ENCODE measurements around the gene INO80B. TPM values are rescaled to one million over a fixed set of nuclear protein-coding genes. Genes with fewer than 3 reads are reported as not detected.

The INO80B gene
- total and polyA plus RNA-seq, 9 of the 15 experiments (the other 6 are each of a cell fraction or from before 2014, with no cell fraction given), result 0.41 to 22.6 (median 9.0) TPM

DNA sequence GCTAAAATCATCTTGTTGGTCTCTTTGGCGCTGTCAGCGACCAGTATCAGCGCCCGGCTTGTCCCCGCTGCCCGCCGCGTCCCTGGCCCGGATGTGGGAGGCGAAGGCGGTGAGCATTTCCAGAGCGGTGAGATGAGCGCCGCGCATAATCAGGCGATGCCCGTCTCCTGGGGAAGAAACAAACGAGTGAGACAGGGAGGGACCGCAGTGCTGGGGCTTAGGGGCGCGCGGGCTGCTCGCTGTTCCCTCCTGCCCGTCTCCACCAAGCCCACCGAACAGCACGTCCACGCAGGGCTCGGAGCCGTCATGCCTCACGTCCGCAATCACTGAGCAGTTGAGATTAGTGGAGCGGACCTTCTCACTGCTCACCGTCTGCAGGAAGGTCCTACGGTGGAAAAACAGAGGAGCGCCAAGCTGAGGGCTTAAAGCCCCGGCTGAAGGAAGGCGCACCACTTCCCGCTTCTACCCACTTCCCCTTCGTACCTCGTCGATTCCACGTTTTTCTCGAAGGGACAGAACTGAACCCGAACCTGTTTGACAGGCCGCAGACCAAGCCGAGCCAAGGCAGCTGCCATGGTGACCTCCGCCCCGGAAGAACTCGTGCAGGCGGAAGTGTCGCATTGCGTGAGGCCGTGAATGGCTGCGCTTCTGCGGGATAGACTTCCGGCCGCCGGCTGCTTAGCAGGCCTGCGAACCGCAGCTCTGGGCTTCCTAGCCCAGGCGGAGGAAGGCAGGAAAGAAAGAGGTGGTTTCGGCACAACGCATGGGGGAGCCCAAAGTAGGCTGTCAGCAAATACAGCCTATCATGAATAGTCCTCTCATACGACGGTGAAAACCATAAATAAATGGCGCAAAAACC is 17.4 kb downstream of the INO80B start, which contains the start of gene MRPL53:
MRPL53 (minus strand) TSS at position 595 of the 859 bp plus-strand sequence; CDS start at position 575, 20 bp downstream.
- H3K27ac ChIP-seq (ENCODE audit: extremely low read depth, low read depth, low read length), result peak within 1 kb of the TSS; percentile 95
- FAIRE-seq, result peak; percentile 90
- ChIA-PET POLR2A (interaction anchor here (0.6 to 4.0 kb wide), 6 partner anchors 10 to 1056 kb away, joined by 3 to 28 read pairs (median 4); partner anchors contain the start of genes AUP1, CCDC142, HTRA2 and TTC31), CTCF (ENCODE audit: low intra/inter-chr PET ratio) (interaction anchor here (0.7 kb wide), 1 partner anchor 1887 kb away, joined by 3 read pairs; no protein-coding TSS in a partner anchor)
- peak; percentile 80 to 97 (median 80) for DNase-seq (ENCODE audit: extremely low read depth in 1 of 4, low spot score in 3 of 4)
- peaks cover 12 to 16% of the 10 kb centered on the region in 2 experiments; a peak in 3 of 5 replicates for H3K4me1 ChIP-seq (replicated peaks in 1 of 2; ENCODE audit: control insufficient read depth in 2 of 2, insufficient read depth in 2 of 2, low read length in 2 of 2)
- peaks cover 13% of the 10 kb centered on the region; the same call in 2 of the 3 replicates for H3K79me2 ChIP-seq (ENCODE audit: control insufficient read depth, insufficient read depth, low read length)
- H4K20me1 ChIP-seq (replicated peaks; ENCODE audit: control insufficient read depth, insufficient read depth, low read length), result no peaks in the 10 kb centered on the region
- TSS peak; percentile 91 for BruUV-seq (replicated peaks)
- H3K9me3 ChIP-seq (replicated peaks; ENCODE audit: control insufficient read depth, insufficient read depth, low read depth, low read length), result no peaks in the 10 kb centered on the region
- no peaks in the 10 kb centered on the region for H3K27me3 ChIP-seq (ENCODE audit: control insufficient read depth in 2 of 2, insufficient read depth in 2 of 2, low read length in 2 of 2)
- peak within 1 kb of the TSS; percentile 83 for H3K4me3 ChIP-seq
- H3K4me2 ChIP-seq (ENCODE audit: insufficient read depth, low read length), result peak within 1 kb of the TSS; percentile 99
- H3K36me3 ChIP-seq (ENCODE audit: control insufficient read depth, insufficient read depth, low read length), result peaks cover 20% of the 10 kb centered on the region; the same call in 2 of the 3 replicates
- peak; percentile 93 for ATAC-seq
- in situ Hi-C loops (cut with MboI), result no loop called here
- H2AFZ ChIP-seq (ENCODE audit: low read depth, low read length), result peak within 1 kb of the TSS; percentile 97
- under 1% methylated on average over 59 of the region's 66 CpGs for WGBS (ENCODE audit: insufficient coverage, low coverage, missing lambda C conversion rate)
- intact Hi-C loops (cut with micrococcal nuclease), result loop anchor here (5.0 kb wide), 1 partner anchor 75 kb away; no protein-coding TSS in a partner anchor
- H3K9ac ChIP-seq (ENCODE audit: insufficient read depth in 1 of 2, low read depth in 2 of 2, low read length in 2 of 2), result peak within 1 kb of the TSS; percentile 88 to 95
- H3K9me1 ChIP-seq (ENCODE audit: control insufficient read depth, insufficient read depth, low read length), result peaks cover 4% of the 10 kb centered on the region
- TF ChIP-seq MBD2 (IDR thresholded peaks at IDR 0.05; ENCODE audit: borderline replicate concordance, low read depth) (peak; percentile 84), CREBBP (IDR thresholded peaks at IDR 0.05; ENCODE audit: low read depth, low read length) (no peak), PML (IDR thresholded peaks at IDR 0.05; ENCODE audit: low read length) (peak; percentile 88), HLTF (IDR thresholded peaks at IDR 0.05) (0 out of 2 replicates have a peak, but pooled peaks have one; percentile 15), TARDBP (IDR thresholded peaks at IDR 0.05) (no peak), MYC (IDR thresholded peaks at IDR 0.05; ENCODE audit: low read depth, low read length) (peak; percentile 56; the same call in 1 of the 2 replicates), MYC (CRISPR knock-in tag; IDR thresholded peaks at IDR 0.05; ENCODE audit: borderline replicate concordance, low read depth) (peak; percentile 88), ZZZ3 (IDR thresholded peaks at IDR 0.05) (peak; percentile 58; the same call in 1 of the 2 replicates), PHF20 (IDR thresholded peaks at IDR 0.05; ENCODE audit: partially characterized antibody) (peak; percentile 99), ARID1B (IDR thresholded peaks at IDR 0.05) (peak; percentile 22; the same call in 1 of the 2 replicates), POLR2AphosphoS5 (IDR thresholded peaks at IDR 0.05; ENCODE audit: control insufficient read depth, insufficient read depth, low read depth, low read length) (peak; percentile 93), NEUROD1 (IDR thresholded peaks at IDR 0.05; ENCODE audit: borderline replicate concordance, low read depth, low read length, partially characterized antibody) (peak; percentile 48), RBM39 (optimal IDR thresholded peaks at IDR 0.05; ENCODE audit: low read depth, low read length) (peak; percentile 14), ZNF76 (CRISPR knock-in tag; IDR thresholded peaks at IDR 0.05; ENCODE audit: borderline replicate concordance) (no peak), POLR2B (IDR thresholded peaks at IDR 0.05; ENCODE audit: low read depth, partially characterized antibody) (peak; percentile 98), HDAC1 (IDR thresholded peaks at IDR 0.05) (peak in 1 of 2 experiments; percentile 87; a peak in 1 of 4 replicates), CHD2 (IDR thresholded peaks at IDR 0.05; ENCODE audit: low read depth, low read length) (peak; percentile 72; the same call in 1 of the 2 replicates), ZBED1 (IDR thresholded peaks at IDR 0.05) (peak; percentile 90), SPI1 (IDR thresholded peaks at IDR 0.05; ENCODE audit: borderline replicate concordance, low read depth, low read length) (peak; percentile 49), YBX1 (IDR thresholded peaks at IDR 0.05) (no peak), RBFOX2 (IDR thresholded peaks at IDR 0.05; ENCODE audit: low read depth, low read length) (peak; percentile 89), BCOR (IDR thresholded peaks at IDR 0.05) (0 out of 2 replicates have a peak, but pooled peaks have one; percentile 36), EGR1 (conservative IDR thresholded peaks at IDR 0.05) (0 out of 2 replicates have a peak, but pooled peaks have one; percentile 8)
- TF ChIP-seq, protein P1, sequence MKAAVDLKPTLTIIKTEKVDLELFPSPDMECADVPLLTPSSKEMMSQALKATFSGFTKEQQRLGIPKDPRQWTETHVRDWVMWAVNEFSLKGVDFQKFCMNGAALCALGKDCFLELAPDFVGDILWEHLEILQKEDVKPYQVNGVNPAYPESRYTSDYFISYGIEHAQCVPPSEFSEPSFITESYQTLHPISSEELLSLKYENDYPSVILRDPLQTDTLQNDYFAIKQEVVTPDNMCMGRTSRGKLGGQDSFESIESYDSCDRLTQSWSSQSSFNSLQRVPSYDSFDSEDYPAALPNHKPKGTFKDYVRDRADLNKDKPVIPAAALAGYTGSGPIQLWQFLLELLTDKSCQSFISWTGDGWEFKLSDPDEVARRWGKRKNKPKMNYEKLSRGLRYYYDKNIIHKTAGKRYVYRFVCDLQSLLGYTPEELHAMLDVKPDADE (conservative IDR thresholded peaks at IDR 0.05; ENCODE audit: control insufficient read depth, low read depth, low read length), result peak; percentile 75; the same call in 1 of the 2 replicates

All from K562 (cell line).